HEK293 (cell line): Measurements from ENCODE around the gene LRRC49.
A peak's percentile ranks its signal among the peaks of the same experiment; 100 is the strongest.
"Not testable (repeated sequence)": the region's sequence is repeated elsewhere in the genome, so short reads cannot be mapped to it uniquely, and the experiment has no call there.

Experiments
- CTCF ChIA-PET: fragments of 350-600 bp; formaldehyde crosslinking; extraction: SDS; loops from one replicate; lab custom pipeline; 2021; ENCODE audit warnings: antibody characterized with exemption; lab: Yijun Ruan, JAX
- POLR2A ChIA-PET: fragments of 300-600 bp; formaldehyde crosslinking; extraction: SDS; loops from one replicate; lab custom pipeline; 2020; ENCODE audit warnings: antibody characterized with exemption, inconsistent platforms; lab: Yijun Ruan, JAX
- H3K27ac ChIP-seq: fragments of 200-500 bp; sonication (Bioruptor generic); 2 replicates; pipeline ENCODE4 v1.5.1; 2014; ENCODE audit warnings: low read depth, low read length, control low read depth, inconsistent platforms; ENCODE audit errors: extremely low read depth
- H3K36me3 ChIP-seq, 2 experiments: fragments of 200-500 bp in 1 of 2; sonication (Bioruptor generic) in 1 of 2; 1 replicate in 1 of 2; 2 replicates in 1 of 2; pipeline ENCODE4 v1.5.1; 2014 to 2017; ENCODE audit warnings: inconsistent platforms in 2 of 2, low read length in 2 of 2; ENCODE audit not compliant: control insufficient read depth in 2 of 2, insufficient read depth in 1 of 2
- H3K4me1 ChIP-seq: fragments of 200-500 bp; sonication (Bioruptor generic); 2 replicates; pipeline ENCODE4 v1.5.1; 2014; ENCODE audit warnings: mild to moderate bottlenecking, low read length, inconsistent platforms; ENCODE audit not compliant: control insufficient read depth, insufficient read depth
- H3K4me3 ChIP-seq: 2 replicates; pipeline ENCODE4 v1.5.1; 2011; ENCODE audit warnings: low read depth, mild to moderate bottlenecking, control low read depth, low read length, moderate library complexity
- H3K9me3 ChIP-seq: fragments of 200-500 bp; sonication (Bioruptor generic); 2 replicates; pipeline ENCODE4 v1.5.1; 2014; ENCODE audit warnings: low read depth, low read length, inconsistent platforms; ENCODE audit not compliant: control insufficient read depth, insufficient read depth
- FEZF1 ChIP-seq: fragments of 450-650 bp; formaldehyde crosslinking; IDR thresholded peaks from 2 replicates; pipeline ENCODE4 v1.5.1; 2016; ENCODE audit warnings: missing biosample characterization, missing genetic modification characterization
- GLI2 ChIP-seq: fragments of 450-650 bp; formaldehyde crosslinking; IDR thresholded peaks from 2 replicates; pipeline ENCODE4; 2017; ENCODE audit warnings: missing biosample characterization, missing genetic modification characterization, low read depth, borderline replicate concordance
- RBAK ChIP-seq: fragments of 450-650 bp; formaldehyde crosslinking; IDR thresholded peaks from 2 replicates; pipeline ENCODE4 v1.5.1; 2016; ENCODE audit warnings: missing biosample characterization, missing genetic modification characterization
- ZFHX2 ChIP-seq: fragments of 450-650 bp; formaldehyde crosslinking; conservative IDR thresholded peaks from 2 replicates; pipeline ENCODE4 v1.5.1; 2016; ENCODE audit warnings: missing biosample characterization, missing genetic modification characterization
- ZNF366 ChIP-seq: fragments of 450-650 bp; formaldehyde crosslinking; conservative IDR thresholded peaks from 2 replicates; pipeline ENCODE4 v1.5.1; 2016; ENCODE audit warnings: missing biosample characterization, missing genetic modification characterization
- ZNF48 ChIP-seq: fragments of 450-650 bp; formaldehyde crosslinking; IDR thresholded peaks from 2 replicates; pipeline ENCODE4 v1.5.1; 2016; ENCODE audit warnings: missing biosample characterization, missing genetic modification characterization
- ZNF501 ChIP-seq: fragments of 450-650 bp; formaldehyde crosslinking; IDR thresholded peaks from 2 replicates; pipeline ENCODE4 v1.5.1; 2016; ENCODE audit warnings: missing biosample characterization, missing genetic modification characterization
- ZNF600 ChIP-seq: fragments of 450-650 bp; formaldehyde crosslinking; IDR thresholded peaks from 2 replicates; pipeline ENCODE4 v1.5.1; 2016; ENCODE audit warnings: missing biosample characterization, missing genetic modification characterization
- ZNF660 ChIP-seq: fragments of 450-650 bp; IDR thresholded peaks from 2 replicates; pipeline ENCODE4 v1.5.1; 2018; ENCODE audit warnings: missing biosample characterization, mild to moderate bottlenecking, missing genetic modification characterization
- ZNF785 ChIP-seq: fragments of 450-650 bp; formaldehyde crosslinking; IDR thresholded peaks from 2 replicates; pipeline ENCODE4 v1.5.1; 2016; ENCODE audit warnings: missing biosample characterization, missing genetic modification characterization
- ZXDB ChIP-seq: fragments of 450-650 bp; formaldehyde crosslinking; IDR thresholded peaks from 2 replicates; pipeline ENCODE4 v1.5.1; 2016; ENCODE audit warnings: missing biosample characterization, missing genetic modification characterization
- TF ChIP-seq, protein P1 (sequence below): fragments of 450-650 bp; formaldehyde crosslinking; IDR thresholded peaks from 2 replicates; pipeline ENCODE4 v1.5.1; 2016; ENCODE audit warnings: missing biosample characterization, missing genetic modification characterization
- TF ChIP-seq, protein P2 (sequence below): fragments of 450-650 bp; formaldehyde crosslinking; IDR thresholded peaks from 2 replicates; pipeline ENCODE4 v1.5.1; 2017; ENCODE audit warnings: missing biosample characterization, missing genetic modification characterization
- TF ChIP-seq, protein P3 (sequence below): fragments of 450-650 bp; formaldehyde crosslinking; IDR thresholded peaks from 2 replicates; pipeline ENCODE4 v1.5.1; 2016; ENCODE audit warnings: missing biosample characterization, missing genetic modification characterization
- TF ChIP-seq, protein P4 (sequence below): fragments of 450-650 bp; IDR thresholded peaks from 2 replicates; pipeline ENCODE4 v1.5.1; 2018; ENCODE audit warnings: missing biosample characterization, mild to moderate bottlenecking, missing genetic modification characterization

The LRRC49 gene

DNA sequence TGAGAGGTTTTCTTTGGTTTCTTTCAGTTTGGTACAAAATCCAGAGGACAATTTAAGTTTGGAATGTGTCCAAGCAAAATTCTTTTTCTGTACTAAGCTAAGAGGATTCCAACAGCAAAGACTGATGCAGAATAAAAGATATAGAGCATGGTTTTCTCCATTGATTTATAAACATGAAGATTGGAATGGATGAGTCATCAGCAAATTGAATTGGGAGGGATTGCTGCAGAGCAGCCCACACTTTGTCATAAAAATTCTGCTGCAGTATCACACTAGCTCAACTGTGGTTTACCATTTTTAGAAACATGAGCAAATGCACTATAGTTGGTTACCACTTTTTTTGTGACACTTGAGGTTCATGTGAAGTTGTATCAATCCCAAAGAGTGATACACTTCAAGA, 22.6 kb upstream of the LRRC49 start (continued):
- TF ChIP-seq, protein P1, sequence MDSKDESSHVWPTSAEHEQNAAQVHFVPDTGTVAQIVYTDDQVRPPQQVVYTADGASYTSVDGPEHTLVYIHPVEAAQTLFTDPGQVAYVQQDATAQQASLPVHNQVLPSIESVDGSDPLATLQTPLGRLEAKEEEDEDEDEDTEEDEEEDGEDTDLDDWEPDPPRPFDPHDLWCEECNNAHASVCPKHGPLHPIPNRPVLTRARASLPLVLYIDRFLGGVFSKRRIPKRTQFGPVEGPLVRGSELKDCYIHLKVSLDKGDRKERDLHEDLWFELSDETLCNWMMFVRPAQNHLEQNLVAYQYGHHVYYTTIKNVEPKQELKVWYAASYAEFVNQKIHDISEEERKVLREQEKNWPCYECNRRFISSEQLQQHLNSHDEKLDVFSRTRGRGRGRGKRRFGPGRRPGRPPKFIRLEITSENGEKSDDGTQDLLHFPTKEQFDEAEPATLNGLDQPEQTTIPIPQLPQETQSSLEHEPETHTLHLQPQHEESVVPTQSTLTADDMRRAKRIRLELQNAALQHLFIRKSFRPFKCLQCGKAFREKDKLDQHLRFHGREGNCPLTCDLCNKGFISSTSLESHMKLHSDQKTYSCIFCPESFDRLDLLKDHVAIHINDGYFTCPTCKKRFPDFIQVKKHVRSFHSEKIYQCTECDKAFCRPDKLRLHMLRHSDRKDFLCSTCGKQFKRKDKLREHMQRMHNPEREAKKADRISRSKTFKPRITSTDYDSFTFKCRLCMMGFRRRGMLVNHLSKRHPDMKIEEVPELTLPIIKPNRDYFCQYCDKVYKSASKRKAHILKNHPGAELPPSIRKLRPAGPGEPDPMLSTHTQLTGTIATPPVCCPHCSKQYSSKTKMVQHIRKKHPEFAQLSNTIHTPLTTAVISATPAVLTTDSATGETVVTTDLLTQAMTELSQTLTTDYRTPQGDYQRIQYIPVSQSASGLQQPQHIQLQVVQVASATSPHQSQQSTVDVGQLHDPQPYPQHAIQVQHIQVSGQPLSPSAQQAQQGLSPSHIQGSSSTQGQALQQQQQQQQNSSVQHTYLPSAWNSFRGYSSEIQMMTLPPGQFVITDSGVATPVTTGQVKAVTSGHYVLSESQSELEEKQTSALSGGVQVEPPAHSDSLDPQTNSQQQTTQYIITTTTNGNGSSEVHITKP (tag by site-specific recombination) = no peak; the same call in 1 of the 2 replicates
- TF ChIP-seq FEZF1 (tag by site-specific recombination) (0 out of 2 replicates have a peak, but pooled peaks have one; percentile 16), ZNF366 (tag by site-specific recombination) (peak; percentile 54), ZXDB (tag by site-specific recombination) (0 out of 2 replicates have a peak, but pooled peaks have one; percentile 24), ZNF501 (no peak), GLI2 (no peak), ZNF600 (peak; percentile 95), ZFHX2 (tag by site-specific recombination) (peak; percentile 67), ZNF660 (tag by site-specific recombination) (peak; percentile 70; the same call in 1 of the 2 replicates)
- TF ChIP-seq, protein P2, sequence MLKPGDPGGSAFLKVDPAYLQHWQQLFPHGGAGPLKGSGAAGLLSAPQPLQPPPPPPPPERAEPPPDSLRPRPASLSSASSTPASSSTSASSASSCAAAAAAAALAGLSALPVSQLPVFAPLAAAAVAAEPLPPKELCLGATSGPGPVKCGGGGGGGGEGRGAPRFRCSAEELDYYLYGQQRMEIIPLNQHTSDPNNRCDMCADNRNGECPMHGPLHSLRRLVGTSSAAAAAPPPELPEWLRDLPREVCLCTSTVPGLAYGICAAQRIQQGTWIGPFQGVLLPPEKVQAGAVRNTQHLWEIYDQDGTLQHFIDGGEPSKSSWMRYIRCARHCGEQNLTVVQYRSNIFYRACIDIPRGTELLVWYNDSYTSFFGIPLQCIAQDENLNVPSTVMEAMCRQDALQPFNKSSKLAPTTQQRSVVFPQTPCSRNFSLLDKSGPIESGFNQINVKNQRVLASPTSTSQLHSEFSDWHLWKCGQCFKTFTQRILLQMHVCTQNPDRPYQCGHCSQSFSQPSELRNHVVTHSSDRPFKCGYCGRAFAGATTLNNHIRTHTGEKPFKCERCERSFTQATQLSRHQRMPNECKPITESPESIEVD (tag by site-specific recombination) = peak; percentile 50; the same call in 1 of the 2 replicates
- TF ChIP-seq, protein P3, sequence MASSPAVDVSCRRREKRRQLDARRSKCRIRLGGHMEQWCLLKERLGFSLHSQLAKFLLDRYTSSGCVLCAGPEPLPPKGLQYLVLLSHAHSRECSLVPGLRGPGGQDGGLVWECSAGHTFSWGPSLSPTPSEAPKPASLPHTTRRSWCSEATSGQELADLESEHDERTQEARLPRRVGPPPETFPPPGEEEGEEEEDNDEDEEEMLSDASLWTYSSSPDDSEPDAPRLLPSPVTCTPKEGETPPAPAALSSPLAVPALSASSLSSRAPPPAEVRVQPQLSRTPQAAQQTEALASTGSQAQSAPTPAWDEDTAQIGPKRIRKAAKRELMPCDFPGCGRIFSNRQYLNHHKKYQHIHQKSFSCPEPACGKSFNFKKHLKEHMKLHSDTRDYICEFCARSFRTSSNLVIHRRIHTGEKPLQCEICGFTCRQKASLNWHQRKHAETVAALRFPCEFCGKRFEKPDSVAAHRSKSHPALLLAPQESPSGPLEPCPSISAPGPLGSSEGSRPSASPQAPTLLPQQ (tag by site-specific recombination) = peak; percentile 77
- TF ChIP-seq, protein P4, sequence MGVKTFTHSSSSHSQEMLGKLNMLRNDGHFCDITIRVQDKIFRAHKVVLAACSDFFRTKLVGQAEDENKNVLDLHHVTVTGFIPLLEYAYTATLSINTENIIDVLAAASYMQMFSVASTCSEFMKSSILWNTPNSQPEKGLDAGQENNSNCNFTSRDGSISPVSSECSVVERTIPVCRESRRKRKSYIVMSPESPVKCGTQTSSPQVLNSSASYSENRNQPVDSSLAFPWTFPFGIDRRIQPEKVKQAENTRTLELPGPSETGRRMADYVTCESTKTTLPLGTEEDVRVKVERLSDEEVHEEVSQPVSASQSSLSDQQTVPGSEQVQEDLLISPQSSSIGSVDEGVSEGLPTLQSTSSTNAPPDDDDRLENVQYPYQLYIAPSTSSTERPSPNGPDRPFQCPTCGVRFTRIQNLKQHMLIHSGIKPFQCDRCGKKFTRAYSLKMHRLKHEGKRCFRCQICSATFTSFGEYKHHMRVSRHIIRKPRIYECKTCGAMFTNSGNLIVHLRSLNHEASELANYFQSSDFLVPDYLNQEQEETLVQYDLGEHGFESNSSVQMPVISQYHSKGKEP = peak; percentile 84

DNA sequence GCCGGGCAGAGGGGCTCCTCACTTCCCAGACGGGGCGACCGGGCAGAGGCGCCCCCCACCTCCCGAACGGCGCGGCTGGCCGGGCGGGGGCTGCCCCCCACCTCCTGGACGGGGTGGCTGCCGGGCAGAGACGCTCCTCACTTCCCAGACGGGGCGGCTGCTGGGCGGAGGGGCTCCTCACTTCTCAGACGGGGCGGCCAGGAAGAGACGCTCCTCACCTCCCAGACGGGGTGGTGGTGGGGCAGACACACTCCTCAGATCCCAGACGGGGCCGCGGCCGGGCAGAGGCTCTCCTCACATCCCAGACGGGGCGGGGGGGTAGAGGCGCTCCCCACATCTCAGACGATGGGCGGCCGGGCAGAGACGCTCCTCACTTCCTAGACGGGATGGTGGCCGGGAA, 21.1 kb upstream of the LRRC49 start:
- H3K4me3 ChIP-seq, H3K36me3 ChIP-seq, POLR2A ChIA-PET, H3K27ac ChIP-seq, H3K4me1 ChIP-seq, CTCF ChIA-PET, H3K9me3 ChIP-seq: not testable (repeated sequence)

DNA sequence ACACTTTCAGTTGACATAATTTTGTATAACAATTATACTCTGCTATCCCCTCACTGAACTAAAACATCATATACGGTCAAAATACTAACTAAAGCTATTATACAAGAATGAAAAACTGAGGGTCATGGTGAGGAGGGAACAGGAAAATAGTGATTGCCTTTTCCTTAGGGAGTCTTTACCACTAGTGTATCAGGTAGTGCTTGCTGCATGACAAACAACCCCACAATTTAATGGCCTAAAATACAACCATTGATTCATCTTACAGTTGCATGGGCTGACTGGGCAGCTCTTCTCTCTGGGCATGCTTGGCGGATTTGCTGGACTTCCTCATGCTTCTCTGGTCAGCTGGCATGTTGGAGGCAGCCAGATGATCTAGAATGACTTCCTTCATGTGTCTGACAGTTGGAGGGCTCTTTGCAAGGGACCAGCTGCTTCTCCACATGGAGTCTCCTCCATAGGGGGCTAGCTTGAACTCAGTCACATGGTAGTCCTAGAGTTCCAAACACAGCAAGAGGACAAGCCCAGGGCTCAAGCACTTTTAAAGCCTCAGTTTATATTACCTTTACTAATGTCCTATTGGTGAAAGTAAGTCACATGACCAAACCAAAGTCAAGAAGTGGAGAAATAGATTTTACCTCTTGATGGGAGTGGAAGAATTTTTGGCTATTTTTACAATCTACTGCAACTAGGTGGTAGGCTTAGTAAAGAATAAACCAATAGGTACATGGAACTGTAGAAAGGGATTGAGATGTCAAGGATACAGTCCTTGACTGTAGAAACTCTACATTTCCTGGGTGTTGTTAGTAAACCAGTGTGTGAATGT, 19.2 kb upstream of the LRRC49 start:
- CTCF ChIA-PET = interaction anchor here (0.6 to 4.7 kb wide), 13 partner anchors 9 to 190 kb away, joined by 3 to 70 read pairs (median 8); no protein-coding TSS in a partner anchor

More for the DNA sequence above, 19.2 kb upstream of the LRRC49 start:
- H3K4me1 ChIP-seq = peaks cover 8% of the 10 kb centered on the region
- TF ChIP-seq ZNF48 (no peak), RBAK (tag by site-specific recombination) (peak; percentile 97), ZNF785 (tag by site-specific recombination) (no peak)
- H3K4me3 ChIP-seq = no peak overlapping the region
- no peaks in the 10 kb centered on the region for H3K9me3 ChIP-seq
- POLR2A ChIA-PET = interaction anchor here (0.6 kb wide), 1 partner anchor 366 kb away, joined by 7 read pairs; no protein-coding TSS in a partner anchor
- no peak overlapping the region for H3K27ac ChIP-seq
- no peaks in the 10 kb centered on the region for H3K36me3 ChIP-seq
